DND-41 (cell line): ENCODE measurements around the gene PARS2.

Experiments used
- ATAC-seq: fragments of 200-7000 bp; cut with Tn5 transposase; 3 replicates; pipeline ENCODE4 v1.9.1; 2021; ENCODE audit warnings: low read depth; ENCODE audit not compliant: insufficient read depth
- DNase-seq: peaks from one replicate; pipeline ENCODE4 v3.0.0-alpha.2; 2020
- H2AFZ ChIP-seq: 2 replicates; pipeline ENCODE4 v1.6.0; 2012; ENCODE audit warnings: low read depth, low read length
- H3K27ac ChIP-seq: 2 replicates; pipeline ENCODE4 v1.5.1; 2012; ENCODE audit warnings: low read length, inconsistent platforms
- H3K27me3 ChIP-seq: fragments of 200-600 bp; sonication (generic); 2 replicates; pipeline ENCODE4 v1.6.0; 2012; ENCODE audit warnings: low read length, mild to moderate bottlenecking, inconsistent platforms; ENCODE audit not compliant: insufficient read depth, poor library complexity
- H3K36me3 ChIP-seq: 2 replicates; pipeline ENCODE4 v1.5.1; 2012; ENCODE audit warnings: low read length, inconsistent platforms; ENCODE audit not compliant: insufficient read depth
- H3K4me1 ChIP-seq: 2 replicates; pipeline ENCODE4 v1.5.1; 2012; ENCODE audit warnings: mild to moderate bottlenecking, low read length; ENCODE audit not compliant: insufficient read depth
- H3K4me2 ChIP-seq: 2 replicates; pipeline ENCODE4 v1.6.0; 2012; ENCODE audit warnings: mild to moderate bottlenecking, moderate library complexity, low read length, inconsistent platforms; ENCODE audit not compliant: insufficient read depth
- H3K4me3 ChIP-seq, 2 experiments: fragments of 200-600 bp in 1 of 2; shearing (Covaris generic) in 1 of 2; 2 replicates each; pipeline ENCODE4 v1.5.1; 2012 to 2016; ENCODE audit warnings: inconsistent platforms in 2 of 2, low read length in 2 of 2, mild to moderate bottlenecking in 2 of 2, low read depth in 1 of 2, moderate library complexity in 1 of 2
- H3K79me2 ChIP-seq: 2 replicates; pipeline ENCODE4 v1.6.0; 2012; ENCODE audit warnings: low read length, inconsistent platforms; ENCODE audit not compliant: insufficient read depth
- H3K9ac ChIP-seq: 2 replicates; pipeline ENCODE4 v1.6.0; 2012; ENCODE audit warnings: low read depth, mild to moderate bottlenecking, inconsistent platforms, low read length, moderate library complexity
- H3K9me3 ChIP-seq: 2 replicates; pipeline ENCODE4 v1.5.1; 2012; ENCODE audit warnings: low read length, moderate library complexity, mild to moderate bottlenecking, inconsistent platforms; ENCODE audit not compliant: insufficient read depth, severe bottlenecking
- H4K20me1 ChIP-seq: 2 replicates; pipeline ENCODE4 v1.6.0; 2012; ENCODE audit warnings: low read length; ENCODE audit not compliant: insufficient read depth
- CTCF ChIP-seq: IDR thresholded peaks from 2 replicates; pipeline ENCODE4 v1.5.1; 2012; ENCODE audit warnings: borderline replicate concordance, low read length, moderate library complexity, mild to moderate bottlenecking; ENCODE audit not compliant: poor library complexity, severe bottlenecking; ENCODE audit errors: extremely low read depth
- EZH2 ChIP-seq: IDR thresholded peaks from 3 replicates; pipeline ENCODE4 v1.6.1; 2012; ENCODE audit warnings: borderline replicate concordance, low read depth, mild to moderate bottlenecking, moderate library complexity, low read length, inconsistent platforms; ENCODE audit not compliant: severe bottlenecking

PARS2 gene

DNA sequence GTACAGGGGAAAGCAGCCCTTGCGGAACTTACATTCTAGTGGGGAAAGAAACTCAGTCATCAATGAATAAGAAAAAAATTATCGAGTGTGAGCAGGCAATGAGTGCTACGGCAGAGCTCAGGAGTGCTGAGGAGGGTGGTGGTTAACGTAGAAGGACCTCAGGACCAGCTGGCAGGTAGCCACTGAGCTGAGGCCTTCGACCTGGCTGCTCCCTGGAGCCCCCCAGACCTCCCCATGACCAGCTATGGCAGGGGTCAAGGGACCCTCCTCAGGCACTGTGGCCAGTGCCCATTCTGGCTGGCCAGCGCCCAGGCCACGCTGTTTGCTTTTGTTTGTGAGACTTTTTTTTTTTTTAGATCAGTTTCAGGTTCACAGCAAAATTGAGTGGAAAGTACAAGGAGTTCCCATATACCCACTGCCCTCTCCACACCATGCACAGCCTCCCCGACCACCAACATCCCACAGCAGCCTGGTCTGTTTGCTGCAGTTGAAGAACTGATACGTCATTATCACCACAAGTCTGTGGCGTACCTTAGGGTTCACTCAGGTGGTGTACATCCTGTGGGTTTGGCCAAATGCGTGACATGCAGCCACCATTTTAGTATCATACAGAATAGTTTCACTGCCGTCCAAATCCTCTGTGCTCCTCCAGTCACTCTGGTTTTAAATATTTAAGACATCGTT, 48.6 kb upstream of the PARS2 start:
- TF ChIP-seq CTCF (no peak), EZH2 (no peak)
- Histone ChIP-seq H3K79me2 (no peaks in the 10 kb centered on the region), H3K9ac (no peak overlapping the region), H3K27me3 (no peaks in the 10 kb centered on the region), H2AFZ (no peak overlapping the region), H3K9me3 (no peaks in the 10 kb centered on the region), H3K36me3 (no peaks in the 10 kb centered on the region), H3K4me1 (no peaks in the 10 kb centered on the region), H3K4me2 (no peak overlapping the region), H3K27ac (no peak overlapping the region), H3K4me3 (no peak overlapping the region), H4K20me1 (peaks cover 7% of the 10 kb centered on the region; the same call in 1 of the 2 replicates)
- ATAC-seq: no peak
- DNase-seq: no peak

DNA sequence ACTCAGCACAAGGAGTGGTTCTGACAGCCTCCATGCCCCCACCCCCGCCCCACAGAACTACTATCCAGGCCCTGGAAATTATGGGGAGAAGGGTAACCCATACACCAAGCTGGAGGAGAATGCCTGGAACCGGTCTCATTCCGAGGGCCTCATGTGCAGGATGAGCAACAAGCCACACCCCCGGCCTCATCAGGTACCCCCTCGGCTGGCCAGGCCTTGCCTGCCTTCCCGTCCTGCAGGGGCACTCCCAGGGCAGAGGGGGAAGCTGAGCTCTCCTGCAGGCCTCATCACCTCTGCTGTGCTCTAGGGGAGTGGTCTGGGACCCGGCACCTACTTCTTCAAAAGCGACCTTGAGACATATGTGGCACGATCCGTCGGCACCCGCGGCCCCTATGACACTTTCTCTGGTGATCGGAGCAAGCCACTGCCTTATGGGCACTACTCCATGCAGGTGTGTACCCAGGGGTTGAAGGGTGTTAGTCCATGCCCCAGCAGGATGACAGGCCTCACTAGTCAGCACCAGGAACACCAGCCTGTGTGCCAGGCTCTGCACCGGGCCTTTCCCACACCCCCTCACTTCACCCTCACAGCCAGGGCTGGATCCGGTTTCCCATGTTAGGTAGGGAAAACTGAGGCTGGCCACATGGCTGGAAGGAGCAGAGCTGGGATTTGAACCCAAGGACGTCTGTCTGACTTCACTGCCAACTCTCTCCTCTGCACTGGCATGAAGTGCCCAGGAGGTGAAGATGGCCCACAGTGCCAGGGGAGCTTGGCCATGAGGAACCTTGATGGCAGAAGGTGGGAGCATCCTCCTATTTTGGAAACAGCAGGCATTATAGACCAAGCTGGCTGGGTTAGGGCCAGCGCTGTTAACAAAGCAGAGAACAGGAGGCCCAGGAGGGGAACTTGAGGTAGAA, 47.7 kb upstream of the PARS2 start:
- TF ChIP-seq CTCF: no peak
- Histone ChIP-seq H3K27ac (no peak overlapping the region), H3K9ac (no peak overlapping the region), H3K79me2 (no peaks in the 10 kb centered on the region), H3K4me2 (no peak overlapping the region), H3K4me3 (no peak overlapping the region), H3K4me1 (no peaks in the 10 kb centered on the region), H3K9me3 (no peaks in the 10 kb centered on the region), H3K36me3 (no peaks in the 10 kb centered on the region), H2AFZ (no peak overlapping the region), H4K20me1 (peaks cover 7% of the 10 kb centered on the region; the same call in 1 of the 2 replicates), H3K27me3 (no peaks in the 10 kb centered on the region)
- ATAC-seq: no peak
- DNase-seq: no peak

- no peak overlapping the region for H3K27ac ChIP-seq
- H3K27me3 ChIP-seq: no peaks in the 10 kb centered on the region
- H3K4me2 ChIP-seq: no peak overlapping the region
- H3K4me3 ChIP-seq: no peak overlapping the region
- ATAC-seq (no peak), DNase-seq (no peak)
- no peak overlapping the region for H2AFZ ChIP-seq
- peaks cover 7% of the 10 kb centered on the region; the same call in 1 of the 2 replicates for H4K20me1 ChIP-seq
- no peaks in the 10 kb centered on the region for H3K79me2 ChIP-seq
- H3K9ac ChIP-seq: no peak overlapping the region
- H3K4me1 ChIP-seq: no peaks in the 10 kb centered on the region
- H3K9me3 ChIP-seq: no peaks in the 10 kb centered on the region
- H3K36me3 ChIP-seq: no peaks in the 10 kb centered on the region
- TF ChIP-seq EZH2 (no peak), CTCF (no peak)
Measured at GRCh38 chr1:54811066-54811465, 46.7 kb upstream of the PARS2 start.
